PFSK-1 (cell line): ENCODE measurements around the gene STEAP1B.

Experiments
- FOXP2 ChIP-seq: optimal IDR thresholded peaks from 2 replicates; pipeline ENCODE3; 2011; ENCODE audit warnings: borderline replicate concordance, control low read depth, inconsistent platforms; ENCODE audit not compliant: insufficient read depth; ENCODE audit errors: extremely low read length, extremely low read depth
- POLR2AphosphoS5 ChIP-seq: IDR thresholded peaks from 2 replicates; pipeline ENCODE4 v1.6.1; 2012; ENCODE audit warnings: low read depth, mild to moderate bottlenecking, control low read depth, low read length, moderate library complexity
- REST ChIP-seq, 2 experiments: IDR thresholded peaks; 2 replicates each; pipeline versions ENCODE4 v1.6.1 to v1.8.0; 2011 to 2012; ENCODE audit warnings: low read depth in 2 of 2, low read length in 2 of 2, control low read depth in 1 of 2, inconsistent platforms in 1 of 2, mild to moderate bottlenecking in 1 of 2, moderate library complexity in 1 of 2; ENCODE audit not compliant: insufficient read depth in 1 of 2
- SIN3A ChIP-seq: IDR thresholded peaks from 2 replicates; pipeline ENCODE4 v1.6.1; 2012; ENCODE audit warnings: mild to moderate bottlenecking, low read length, moderate library complexity, borderline replicate concordance; ENCODE audit not compliant: insufficient read depth
- TAF1 ChIP-seq: IDR thresholded peaks from 2 replicates; pipeline ENCODE4 v1.6.1; 2012; ENCODE audit warnings: low read length, control low read depth, borderline replicate concordance; ENCODE audit not compliant: insufficient read depth

DNA sequence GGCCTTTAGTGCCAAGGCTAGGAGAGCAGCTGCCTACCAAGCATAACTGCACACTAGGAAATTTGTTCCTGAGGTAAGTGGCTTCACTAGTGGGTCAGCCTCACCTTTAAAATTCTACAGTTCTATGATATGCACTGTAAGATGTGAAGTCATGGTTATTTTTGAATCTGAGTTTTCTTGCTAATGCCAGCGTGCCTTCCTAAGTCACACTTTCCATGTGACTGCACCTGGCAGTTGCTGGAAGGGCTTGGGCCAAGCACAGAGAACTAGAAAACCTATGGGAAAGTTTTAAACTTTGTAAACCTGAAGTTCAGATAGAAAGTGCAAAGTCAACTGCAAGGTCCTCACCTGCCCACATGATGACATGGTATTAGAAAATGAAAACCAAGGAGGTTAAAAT, 42.5 kb downstream of the STEAP1B start:
- TF ChIP-seq POLR2AphosphoS5 (no peak), REST (IDR thresholded peaks at IDR 0.05; ENCODE audit: insufficient read depth in 1 of 2, low read depth in 2 of 2, low read length in 2 of 2) (no peak), TAF1 (no peak), FOXP2 (no peak), SIN3A (no peak)
